ENCODE data around the gene ANKS1B.

Gene ANKS1B

DNA sequence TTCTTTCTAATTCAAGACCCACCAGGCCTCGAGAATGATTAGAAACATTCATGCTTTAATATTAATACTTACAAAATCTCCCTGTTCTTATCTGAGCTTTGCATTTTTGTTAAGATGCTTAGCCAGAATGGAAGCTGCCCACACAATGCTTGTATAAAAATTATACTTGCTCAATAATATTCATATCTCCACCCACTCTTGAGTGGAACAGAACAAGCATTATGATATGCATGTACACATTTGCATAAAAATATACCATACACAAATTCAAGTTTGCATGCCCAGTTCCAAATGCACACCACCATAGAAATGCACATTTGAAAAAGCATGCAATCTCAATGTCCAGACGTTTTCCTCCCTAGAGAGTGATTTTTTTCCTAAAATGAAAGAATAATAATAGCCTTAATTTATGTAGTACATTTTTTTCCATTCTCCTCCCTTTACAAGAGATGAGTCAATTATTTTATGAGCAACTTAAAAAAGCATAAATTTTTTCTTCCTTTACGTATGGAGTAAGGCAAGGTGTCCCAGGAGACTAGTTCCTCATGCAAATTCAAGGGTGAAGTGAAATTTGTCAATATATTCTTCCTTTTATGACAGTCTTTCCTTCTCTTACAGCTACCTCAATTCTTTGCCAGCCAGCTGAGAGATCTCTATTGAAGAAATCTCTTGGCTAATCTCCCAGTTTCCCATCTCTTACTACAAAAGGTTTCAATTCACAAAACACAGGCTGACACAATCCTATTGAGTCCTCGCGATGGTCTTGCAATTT is 650.3 kb downstream of the ANKS1B start:
- H3K4me1 ChIP-seq (ENCODE audit: control insufficient read depth, insufficient read depth, low read length), result no peaks in the 10 kb centered on the region
- no peak overlapping the region for H3K4me3 ChIP-seq (ENCODE audit: low read depth, low read length)
- CTCF ChIA-PET, result interaction anchor here (0.6 to 0.7 kb wide), 2 partner anchors 87 to 176 kb away, joined by 3 to 5 read pairs; no protein-coding TSS in a partner anchor
- POLR2A ChIA-PET, result no interaction called here
- TF ChIP-seq ZBTB8A (tag by site-specific recombination; IDR thresholded peaks at IDR 0.05), result no peak
- no peak for TF ChIP-seq ZFP41 (tag by site-specific recombination; IDR thresholded peaks at IDR 0.05; ENCODE audit: borderline replicate concordance)
- TF ChIP-seq ZNF354C (tag by site-specific recombination; IDR thresholded peaks at IDR 0.05; ENCODE audit: borderline replicate concordance, low read depth), result no peak
- TF ChIP-seq KLF16 (tag by site-specific recombination; IDR thresholded peaks at IDR 0.05), result no peak
- TF ChIP-seq, protein P1, sequence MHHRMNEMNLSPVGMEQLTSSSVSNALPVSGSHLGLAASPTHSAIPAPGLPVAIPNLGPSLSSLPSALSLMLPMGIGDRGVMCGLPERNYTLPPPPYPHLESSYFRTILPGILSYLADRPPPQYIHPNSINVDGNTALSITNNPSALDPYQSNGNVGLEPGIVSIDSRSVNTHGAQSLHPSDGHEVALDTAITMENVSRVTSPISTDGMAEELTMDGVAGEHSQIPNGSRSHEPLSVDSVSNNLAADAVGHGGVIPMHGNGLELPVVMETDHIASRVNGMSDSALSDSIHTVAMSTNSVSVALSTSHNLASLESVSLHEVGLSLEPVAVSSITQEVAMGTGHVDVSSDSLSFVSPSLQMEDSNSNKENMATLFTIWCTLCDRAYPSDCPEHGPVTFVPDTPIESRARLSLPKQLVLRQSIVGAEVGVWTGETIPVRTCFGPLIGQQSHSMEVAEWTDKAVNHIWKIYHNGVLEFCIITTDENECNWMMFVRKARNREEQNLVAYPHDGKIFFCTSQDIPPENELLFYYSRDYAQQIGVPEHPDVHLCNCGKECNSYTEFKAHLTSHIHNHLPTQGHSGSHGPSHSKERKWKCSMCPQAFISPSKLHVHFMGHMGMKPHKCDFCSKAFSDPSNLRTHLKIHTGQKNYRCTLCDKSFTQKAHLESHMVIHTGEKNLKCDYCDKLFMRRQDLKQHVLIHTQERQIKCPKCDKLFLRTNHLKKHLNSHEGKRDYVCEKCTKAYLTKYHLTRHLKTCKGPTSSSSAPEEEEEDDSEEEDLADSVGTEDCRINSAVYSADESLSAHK (tag by site-specific recombination; IDR thresholded peaks at IDR 0.05), result no peak
- TF ChIP-seq ZNF366 (tag by site-specific recombination; conservative IDR thresholded peaks at IDR 0.05), result no peak
- TF ChIP-seq ZSCAN23 (tag by site-specific recombination; IDR thresholded peaks at IDR 0.05), result no peak
- no peak for TF ChIP-seq ZNF114 (tag by site-specific recombination; IDR thresholded peaks at IDR 0.05)
- TF ChIP-seq ZNF624 (tag by site-specific recombination; IDR thresholded peaks at IDR 0.05), result no peak
- TF ChIP-seq ZBTB6 (tag by site-specific recombination; IDR thresholded peaks at IDR 0.05), result no peak
- TF ChIP-seq, protein P2, sequence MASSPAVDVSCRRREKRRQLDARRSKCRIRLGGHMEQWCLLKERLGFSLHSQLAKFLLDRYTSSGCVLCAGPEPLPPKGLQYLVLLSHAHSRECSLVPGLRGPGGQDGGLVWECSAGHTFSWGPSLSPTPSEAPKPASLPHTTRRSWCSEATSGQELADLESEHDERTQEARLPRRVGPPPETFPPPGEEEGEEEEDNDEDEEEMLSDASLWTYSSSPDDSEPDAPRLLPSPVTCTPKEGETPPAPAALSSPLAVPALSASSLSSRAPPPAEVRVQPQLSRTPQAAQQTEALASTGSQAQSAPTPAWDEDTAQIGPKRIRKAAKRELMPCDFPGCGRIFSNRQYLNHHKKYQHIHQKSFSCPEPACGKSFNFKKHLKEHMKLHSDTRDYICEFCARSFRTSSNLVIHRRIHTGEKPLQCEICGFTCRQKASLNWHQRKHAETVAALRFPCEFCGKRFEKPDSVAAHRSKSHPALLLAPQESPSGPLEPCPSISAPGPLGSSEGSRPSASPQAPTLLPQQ (tag by site-specific recombination; IDR thresholded peaks at IDR 0.05), result no peak
- TF ChIP-seq ZNF16 (tag by site-specific recombination; IDR thresholded peaks at IDR 0.05; ENCODE audit: low read depth), result no peak
- TF ChIP-seq, protein P3, sequence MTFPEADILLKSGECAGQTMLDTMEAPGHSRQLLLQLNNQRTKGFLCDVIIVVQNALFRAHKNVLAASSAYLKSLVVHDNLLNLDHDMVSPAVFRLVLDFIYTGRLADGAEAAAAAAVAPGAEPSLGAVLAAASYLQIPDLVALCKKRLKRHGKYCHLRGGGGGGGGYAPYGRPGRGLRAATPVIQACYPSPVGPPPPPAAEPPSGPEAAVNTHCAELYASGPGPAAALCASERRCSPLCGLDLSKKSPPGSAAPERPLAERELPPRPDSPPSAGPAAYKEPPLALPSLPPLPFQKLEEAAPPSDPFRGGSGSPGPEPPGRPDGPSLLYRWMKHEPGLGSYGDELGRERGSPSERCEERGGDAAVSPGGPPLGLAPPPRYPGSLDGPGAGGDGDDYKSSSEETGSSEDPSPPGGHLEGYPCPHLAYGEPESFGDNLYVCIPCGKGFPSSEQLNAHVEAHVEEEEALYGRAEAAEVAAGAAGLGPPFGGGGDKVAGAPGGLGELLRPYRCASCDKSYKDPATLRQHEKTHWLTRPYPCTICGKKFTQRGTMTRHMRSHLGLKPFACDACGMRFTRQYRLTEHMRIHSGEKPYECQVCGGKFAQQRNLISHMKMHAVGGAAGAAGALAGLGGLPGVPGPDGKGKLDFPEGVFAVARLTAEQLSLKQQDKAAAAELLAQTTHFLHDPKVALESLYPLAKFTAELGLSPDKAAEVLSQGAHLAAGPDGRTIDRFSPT (tag by site-specific recombination; IDR thresholded peaks at IDR 0.05), result no peak
- TF ChIP-seq ZNF274 (IDR thresholded peaks at IDR 0.05; ENCODE audit: low read length), result no peak
- TF ChIP-seq ZNF274 (tag by site-specific recombination; IDR thresholded peaks at IDR 0.05; ENCODE audit: borderline replicate concordance), result no peak
- no peak for TF ChIP-seq ZNF792 (tag by site-specific recombination; IDR thresholded peaks at IDR 0.05)
- no peak for TF ChIP-seq ZNF670 (tag by site-specific recombination; IDR thresholded peaks at IDR 0.05; ENCODE audit: low read depth)
- TF ChIP-seq PRDM2 (tag by site-specific recombination; IDR thresholded peaks at IDR 0.05; ENCODE audit: borderline replicate concordance), result no peak
- TF ChIP-seq ZNF223 (tag by site-specific recombination; IDR thresholded peaks at IDR 0.05), result no peak
- TF ChIP-seq PRDM1 (tag by site-specific recombination; IDR thresholded peaks at IDR 0.05), result no peak
- H3K27ac ChIP-seq (ENCODE audit: extremely low read depth, low read depth, low read length), result no peak overlapping the region
- H3K36me3 ChIP-seq (ENCODE audit: control insufficient read depth in 2 of 2, insufficient read depth in 1 of 2, low read length in 2 of 2), result no peaks in the 10 kb centered on the region
- no peaks in the 10 kb centered on the region for H3K9me3 ChIP-seq (ENCODE audit: control insufficient read depth, insufficient read depth, low read depth, low read length)

Data from HEK293 (cell line).